GM21717 (cell line): Measurements from ENCODE around the gene TMLHE.
A peak's percentile ranks its signal among the peaks of the same experiment; 100 is the strongest.
"Not testable (repeated sequence)": the region's sequence is repeated elsewhere in the genome, so short reads cannot be mapped to it uniquely, and the experiment has no call there.

ENCODE experiments used
- ATAC-seq: cut with Tn5 transposase; IDR thresholded peaks from one replicate; pipeline ENCODE4 v1.9.1; 2021; ENCODE audit warnings: mild to moderate bottlenecking, moderate library complexity; ENCODE audit not compliant: unreplicated experiment

TMLHE gene

GRCh38 chrX:155612312-155613224, at the start of gene TMLHE, which contains the start of gene SPRY3:
Gene TMLHE, minus strand, starts transcription at chrX:155612952. Its CDS starts 67,676 bp downstream, at chrX:155545276.
Gene SPRY3, plus strand, starts transcription at chrX:155612586.
- ATAC-seq, result peak; percentile 90

GRCh38 chrX:155662282-155662681, 49.5 kb upstream of the TMLHE start:
- ATAC-seq, result no peak

- no peak for ATAC-seq
Measured at GRCh38 chrX:155645180-155645579, 32.4 kb upstream of the TMLHE start.

GRCh38 chrX:155643240-155643639, 30.5 kb upstream of the TMLHE start:
- ATAC-seq, result no peak

- ATAC-seq, result not testable (repeated sequence)
Measured at GRCh38 chrX:155641371-155641770, 28.6 kb upstream of the TMLHE start.

- no peak for ATAC-seq
Measured at GRCh38 chrX:155637714-155638113, 25.0 kb upstream of the TMLHE start.

- not testable (repeated sequence) for ATAC-seq
Measured at GRCh38 chrX:155635019-155635418, 22.3 kb upstream of the TMLHE start.

- ATAC-seq, result peak; percentile 78
Measured at GRCh38 chrX:155632431-155633100, 19.8 kb upstream of the TMLHE start.

GRCh38 chrX:155620110-155620509, 7.4 kb upstream of the TMLHE start:
- not testable (repeated sequence) for ATAC-seq

GRCh38 chrX:155615938-155616337, 3.2 kb upstream of the TMLHE start:
- ATAC-seq, result no peak

GRCh38 chrX:155613927-155614559, 1.3 kb upstream of the TMLHE start:
- ATAC-seq, result no peak

GRCh38 chrX:155611302-155611701, 1.4 kb downstream of the TMLHE start:
- no peak for ATAC-seq

- ATAC-seq, result no peak
Measured at GRCh38 chrX:155592981-155593380, 19.8 kb downstream of the TMLHE start.

GRCh38 chrX:155592331-155592730, 20.4 kb downstream of the TMLHE start:
- ATAC-seq, result no peak

GRCh38 chrX:155577682-155578081, 35.1 kb downstream of the TMLHE start:
- no peak for ATAC-seq

GRCh38 chrX:155563099-155563498, 49.7 kb downstream of the TMLHE start:
- ATAC-seq, result no peak

- no peak for ATAC-seq
Measured at GRCh38 chrX:155544881-155545280, 67.9 kb downstream of the TMLHE start.

- no peak for ATAC-seq
Measured at GRCh38 chrX:155535866-155536265, 76.9 kb downstream of the TMLHE start.

- ATAC-seq, result no peak
Measured at GRCh38 chrX:155534800-155535199, 78.0 kb downstream of the TMLHE start.

GRCh38 chrX:155527023-155527422, 85.7 kb downstream of the TMLHE start:
- ATAC-seq, result not testable (repeated sequence)

- ATAC-seq, result no peak
Measured at GRCh38 chrX:155514225-155514624, 98.5 kb downstream of the TMLHE start.
